22Rv1 (cell line): ENCODE data around the gene ATF1.
"Not testable (repeated sequence)": the region's sequence is repeated elsewhere in the genome, so short reads cannot be mapped to it uniquely, and the experiment has no call there.

ENCODE experiments used
- CTCF ChIP-seq: fragments of 450-650 bp; IDR thresholded peaks from 2 replicates; pipeline ENCODE4 v1.5.1; 2017; ENCODE audit warnings: mild to moderate bottlenecking
- ZFX ChIP-seq: fragments of 450-650 bp; IDR thresholded peaks from 2 replicates; pipeline ENCODE4 v1.6.1; 2017; ENCODE audit warnings: antibody characterized with exemption, borderline replicate concordance

GRCh38 chr12:50768813-50769212 is 4.9 kb downstream of the ATF1 start:
- TF ChIP-seq CTCF, ZFX: not testable (repeated sequence)
